HG03175 (cell line): ENCODE measurements around the gene GIMAP7.
"Not testable (repeated sequence)": the region's sequence is repeated elsewhere in the genome, so short reads cannot be mapped to it uniquely, and the experiment has no call there.

Experiments
- ATAC-seq: cut with Tn5 transposase; IDR thresholded peaks from one replicate; pipeline ENCODE4 v1.9.1; 2021; ENCODE audit warnings: mild to moderate bottlenecking, moderate library complexity; ENCODE audit not compliant: unreplicated experiment

GIMAP7 gene

DNA sequence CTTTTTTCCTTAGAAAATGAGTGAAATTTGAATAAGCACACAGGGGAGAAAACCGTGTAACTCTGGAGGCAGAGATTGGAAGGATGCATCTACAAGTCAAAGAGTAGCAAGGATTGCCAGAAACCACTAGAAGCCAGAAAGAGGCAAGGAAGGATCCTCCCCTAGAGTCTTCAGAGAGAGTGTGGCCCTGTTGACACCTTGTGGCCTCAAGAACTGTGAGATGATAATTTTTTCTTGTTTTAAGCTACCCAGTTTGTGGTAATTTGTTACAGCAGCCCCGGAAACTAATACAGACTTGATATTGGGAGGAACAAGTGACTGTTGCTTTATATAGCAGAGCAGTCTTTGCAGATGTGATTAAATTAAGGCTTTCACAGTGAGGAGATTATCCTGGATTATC, 3.6 kb upstream of the GIMAP7 start:
- no peak for ATAC-seq

DNA sequence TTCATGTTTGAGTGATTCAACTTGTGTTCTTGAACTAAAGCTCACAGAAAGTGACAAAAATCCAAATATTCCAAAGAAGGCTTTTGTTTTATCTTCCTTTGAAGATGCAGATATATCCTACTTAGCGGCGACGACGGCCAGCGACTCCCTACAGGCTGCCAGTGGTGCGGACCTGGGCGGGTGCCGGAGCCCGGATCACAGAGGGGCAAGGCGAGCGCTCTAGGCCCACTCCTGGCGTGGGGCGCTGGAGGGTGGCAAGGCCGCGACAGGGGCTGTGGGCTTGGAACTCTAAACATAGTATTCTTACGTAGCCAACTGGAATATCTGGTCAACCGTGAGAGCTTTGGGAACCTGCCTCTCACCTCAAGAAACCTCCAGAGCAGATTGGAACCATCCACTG, 914 bp upstream of the GIMAP7 start:
- no peak for ATAC-seq

DNA sequence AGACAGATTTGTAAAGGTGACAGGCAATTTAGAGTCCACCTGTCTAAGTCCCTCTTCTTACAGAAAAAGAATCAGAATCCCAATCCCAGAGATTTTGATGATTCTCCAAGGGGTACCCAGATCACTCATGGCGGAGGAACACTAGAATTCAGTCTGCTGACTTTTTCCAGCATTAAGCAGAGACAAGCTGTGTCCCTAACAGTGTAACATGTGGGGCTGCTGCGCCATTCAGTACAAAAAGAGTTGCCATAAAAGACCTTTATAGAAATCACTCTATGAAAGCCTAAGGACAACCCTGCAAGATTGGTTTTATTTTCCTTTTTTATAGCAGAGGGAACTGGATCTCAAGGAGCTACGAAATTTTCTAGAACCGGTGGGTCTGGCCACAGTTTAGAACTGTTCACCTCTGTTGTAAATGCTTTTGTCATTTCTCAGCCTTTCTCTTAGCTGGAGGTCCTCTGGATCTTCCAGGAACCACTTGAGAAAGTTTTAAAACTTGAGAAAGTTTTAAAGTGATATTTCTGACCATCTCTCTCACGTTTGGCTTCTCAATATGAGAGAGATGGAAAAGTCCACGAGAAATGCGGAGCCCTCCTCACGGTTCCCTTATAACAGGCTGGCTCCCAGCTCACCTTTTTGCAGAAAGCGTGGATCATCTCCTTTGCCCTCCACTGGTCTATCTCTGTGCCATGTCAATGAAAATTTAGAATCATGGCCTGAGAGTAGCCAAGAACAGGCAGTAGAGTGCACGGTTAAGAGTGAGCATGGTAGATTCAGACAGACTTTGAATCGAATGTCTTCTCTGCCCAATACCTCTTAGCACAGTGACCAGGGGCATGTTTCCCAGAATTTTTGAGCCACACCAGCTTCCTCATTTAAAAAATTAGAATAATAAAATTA, 826 bp downstream of the GIMAP7 start:
- no peak for ATAC-seq

DNA sequence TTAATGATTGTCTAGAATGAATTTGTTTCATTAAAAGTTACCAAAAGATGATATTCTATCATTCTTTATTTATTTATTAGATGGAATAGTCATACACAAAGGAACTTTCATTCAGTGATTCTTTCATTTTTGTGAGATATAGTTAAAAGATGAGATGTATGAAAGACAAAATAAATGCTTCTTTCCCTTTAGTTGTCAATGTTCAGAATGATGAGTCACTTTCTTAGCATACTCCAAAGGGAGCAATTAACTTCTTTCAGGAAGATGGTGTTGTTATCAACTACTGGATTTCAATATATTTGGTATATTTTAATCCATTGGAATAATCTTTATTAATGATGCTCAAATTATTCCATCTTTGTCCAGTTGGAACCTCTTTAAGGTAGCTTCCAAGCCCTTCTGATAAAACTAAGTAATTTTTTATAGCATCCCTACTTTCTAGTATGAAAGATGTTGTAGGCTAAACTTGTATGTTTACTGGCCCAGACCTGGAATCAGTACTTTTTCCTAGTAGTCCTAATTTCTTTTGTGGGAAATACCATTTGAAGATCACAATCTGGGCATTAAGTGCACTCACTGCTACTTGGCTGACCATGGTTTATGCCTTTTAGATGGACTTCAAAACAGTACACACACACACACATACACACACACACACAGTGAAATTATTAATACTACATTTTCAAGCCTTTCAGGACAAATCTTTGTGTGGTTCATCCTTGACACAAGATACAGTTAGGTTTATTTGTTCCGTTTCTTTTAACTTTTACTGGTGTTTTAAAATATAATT, 2.5 kb downstream of the GIMAP7 start:
- ATAC-seq, result no peak

DNA sequence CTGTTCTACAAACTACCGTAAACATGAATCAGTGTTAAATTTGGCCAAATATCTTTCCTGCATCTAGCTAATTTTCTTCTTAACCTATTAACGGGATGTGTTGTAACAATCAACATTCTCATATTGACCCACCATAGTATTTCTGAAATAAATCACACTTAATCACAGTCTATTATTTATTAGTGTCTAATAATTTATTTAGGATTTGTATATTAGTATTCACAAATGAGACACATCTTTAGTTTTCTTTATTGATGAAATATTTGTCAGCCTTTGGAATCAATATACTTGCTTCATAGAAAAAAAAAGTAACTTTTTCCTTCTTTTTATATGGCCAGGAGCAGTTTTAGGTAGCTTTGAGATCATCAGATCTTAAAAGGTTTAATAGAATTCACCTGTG, 4.6 kb downstream of the GIMAP7 start:
- ATAC-seq, result no peak

DNA sequence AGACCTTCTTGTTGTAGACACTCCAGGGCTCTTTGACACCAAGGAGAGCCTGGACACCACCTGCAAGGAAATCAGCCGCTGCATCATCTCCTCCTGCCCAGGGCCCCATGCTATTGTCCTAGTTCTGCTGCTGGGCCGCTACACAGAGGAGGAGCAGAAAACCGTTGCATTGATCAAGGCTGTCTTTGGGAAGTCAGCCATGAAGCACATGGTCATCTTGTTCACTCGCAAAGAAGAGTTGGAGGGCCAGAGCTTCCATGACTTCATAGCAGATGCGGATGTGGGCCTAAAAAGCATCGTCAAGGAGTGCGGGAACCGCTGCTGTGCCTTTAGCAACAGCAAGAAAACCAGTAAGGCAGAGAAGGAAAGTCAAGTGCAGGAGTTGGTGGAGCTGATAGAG, 5.5 kb downstream of the GIMAP7 start:
- no peak for ATAC-seq

DNA sequence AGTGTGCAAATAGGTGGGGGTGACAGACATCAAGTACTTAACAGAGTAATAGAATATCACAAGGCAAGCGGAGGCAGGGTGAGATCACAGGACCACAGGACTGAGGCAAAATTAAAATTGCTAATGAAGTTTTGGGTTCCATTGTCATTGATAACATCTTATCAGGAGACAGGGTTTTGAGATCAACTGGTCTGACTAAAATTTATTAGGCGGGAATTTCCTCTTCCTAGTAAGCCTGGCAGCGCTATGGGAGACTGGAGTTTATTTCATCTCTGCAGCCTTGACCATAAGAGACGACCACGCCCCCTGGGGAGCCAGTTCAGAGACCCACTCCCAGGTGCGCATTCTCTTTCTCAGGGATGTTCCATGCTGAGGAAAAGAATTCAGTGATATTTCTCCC, 8.3 kb downstream of the GIMAP7 start:
- not testable (repeated sequence) for ATAC-seq

DNA sequence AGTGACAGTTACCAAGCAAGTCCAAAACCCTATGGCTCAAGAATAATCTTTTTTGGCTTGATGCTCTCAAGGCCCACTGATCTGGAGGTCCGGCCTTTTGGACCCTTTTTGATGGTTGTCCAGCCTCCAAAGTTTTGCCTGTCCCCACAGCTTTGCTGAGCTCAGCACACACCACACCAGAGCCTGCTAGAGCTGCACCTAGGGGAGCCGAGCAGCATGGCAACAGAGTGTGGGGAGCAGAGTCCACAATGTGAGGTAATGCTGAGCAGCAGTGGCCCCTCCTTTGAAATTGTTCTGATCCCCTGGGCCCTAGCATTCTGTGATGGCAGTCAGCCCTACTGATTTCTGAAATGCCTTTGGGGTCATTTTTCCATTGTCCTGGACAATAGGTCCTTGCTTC, 9.3 kb downstream of the GIMAP7 start:
- ATAC-seq, result no peak

DNA sequence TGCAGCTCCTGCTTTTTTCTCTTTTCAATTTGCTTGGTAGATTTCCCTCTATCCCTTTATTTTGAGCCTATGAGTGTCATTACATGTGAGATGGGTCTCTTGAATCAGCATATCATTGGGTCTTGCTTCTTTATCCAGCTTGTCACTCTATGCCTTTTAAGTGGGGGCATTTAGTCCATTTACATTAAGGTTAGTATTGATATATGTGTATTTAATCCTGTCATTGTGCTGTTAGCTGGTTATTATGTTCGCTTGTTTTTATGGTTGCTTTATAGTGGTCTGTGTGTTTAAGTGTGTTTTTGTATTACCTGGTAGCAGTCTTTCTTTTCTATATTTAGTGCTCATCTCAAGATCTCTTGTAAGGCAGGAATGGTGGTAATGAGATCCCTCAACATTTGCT, 17.0 kb downstream of the GIMAP7 start:
- no peak for ATAC-seq

DNA sequence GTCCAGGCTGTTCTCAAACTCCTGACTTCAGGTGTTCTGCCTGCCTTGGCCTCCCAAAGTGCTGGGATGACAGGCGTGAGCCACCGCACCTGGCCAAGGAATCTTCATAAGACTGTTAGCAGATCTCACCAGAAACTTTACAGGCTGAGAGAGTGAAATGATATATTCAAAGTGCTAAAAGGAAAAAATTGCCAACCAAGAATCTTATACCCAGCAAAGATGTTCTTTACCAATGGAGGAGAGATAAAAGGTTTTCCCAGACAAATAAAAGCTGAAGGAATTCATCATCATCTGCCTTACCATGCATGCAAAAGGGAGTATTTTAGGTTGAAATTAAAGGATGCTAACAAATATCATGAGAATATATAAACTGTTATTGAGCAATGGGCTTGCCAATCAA, 23.6 kb downstream of the GIMAP7 start:
- ATAC-seq, result no peak

DNA sequence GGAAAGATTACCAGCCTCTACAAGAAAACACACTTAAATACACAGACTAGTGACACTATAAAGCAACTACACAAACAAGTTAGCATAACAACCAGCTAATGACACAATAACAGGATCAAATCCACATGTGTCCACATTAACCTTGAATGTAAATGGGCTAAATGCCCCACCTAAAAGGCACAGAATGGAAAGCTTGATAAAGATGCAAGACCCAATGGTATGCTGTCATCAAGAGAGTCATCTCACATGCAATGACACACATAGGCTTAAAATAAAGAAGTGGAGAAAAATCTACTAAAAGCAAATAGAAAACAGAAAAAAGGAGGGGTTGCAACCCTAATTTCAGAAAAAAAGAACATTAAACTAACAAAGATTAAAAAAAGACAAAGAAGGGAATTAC, 38.5 kb downstream of the GIMAP7 start:
- no peak for ATAC-seq

DNA sequence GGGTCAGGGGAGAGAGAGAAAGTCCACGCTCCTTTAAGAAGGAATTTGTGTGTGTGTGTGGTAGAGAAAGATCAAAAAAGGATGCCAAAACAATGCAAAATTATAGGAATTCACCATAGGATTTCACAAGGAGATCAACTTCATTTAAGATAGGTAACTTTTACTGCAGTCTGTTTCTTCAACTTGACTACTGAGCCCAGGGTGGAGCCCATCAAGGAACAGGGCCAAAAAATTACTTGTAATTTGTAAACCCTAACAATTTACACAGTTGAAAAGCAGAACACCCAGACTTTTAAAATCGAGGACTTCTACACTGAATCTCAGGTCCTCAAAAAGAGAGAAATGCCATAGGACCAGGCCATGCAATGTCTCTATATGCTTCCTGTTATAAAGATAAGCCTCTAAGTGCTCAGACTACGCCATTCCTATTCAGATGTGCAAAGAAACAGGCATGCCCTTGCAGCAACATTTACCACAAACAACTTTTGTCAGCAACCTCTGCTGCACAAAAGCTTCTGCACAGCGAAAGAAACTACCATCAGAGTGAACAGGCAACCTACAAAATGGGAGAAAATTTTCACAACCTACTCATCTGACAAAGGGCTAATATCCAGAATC, 42.0 kb downstream of the GIMAP7 start:
- no peak for ATAC-seq

DNA sequence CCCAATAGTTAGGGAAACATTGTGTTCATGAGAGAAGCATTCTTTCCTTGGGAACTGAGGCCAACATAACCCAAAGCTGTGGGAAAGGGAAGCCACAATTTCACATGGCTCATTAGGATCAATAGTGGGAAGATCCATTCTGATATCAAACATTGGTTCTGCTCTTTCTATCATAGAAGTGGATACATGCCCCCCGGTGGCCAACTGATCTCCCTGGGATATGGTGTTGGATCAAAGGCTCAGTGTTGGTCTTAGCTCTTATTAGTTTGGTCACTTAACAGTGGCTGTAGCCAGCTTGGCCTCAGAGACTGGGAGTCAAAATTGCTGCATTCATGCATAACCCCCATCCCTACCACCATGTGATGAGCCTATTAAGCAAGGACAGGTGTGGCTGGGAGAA, 45.8 kb downstream of the GIMAP7 start:
- ATAC-seq, result no peak

DNA sequence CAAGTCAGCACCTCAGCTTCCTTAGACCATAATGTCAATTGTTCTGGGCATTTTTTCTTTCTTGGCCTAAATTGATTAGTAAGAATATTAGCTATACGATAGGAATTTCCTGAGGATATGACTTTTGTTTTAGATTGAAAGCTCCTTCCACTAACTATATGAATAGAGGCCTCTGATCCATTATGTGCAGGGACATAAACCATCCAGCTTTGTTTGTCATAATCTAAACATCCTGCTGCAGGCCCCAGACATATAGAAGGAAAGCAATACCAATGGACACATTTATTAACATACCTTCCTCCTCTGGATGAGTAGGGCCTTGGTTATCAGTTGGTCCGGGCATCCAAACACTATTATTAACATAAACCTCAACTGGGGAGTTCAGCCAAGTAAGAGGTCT, 48.2 kb downstream of the GIMAP7 start:
- ATAC-seq, result no peak

DNA sequence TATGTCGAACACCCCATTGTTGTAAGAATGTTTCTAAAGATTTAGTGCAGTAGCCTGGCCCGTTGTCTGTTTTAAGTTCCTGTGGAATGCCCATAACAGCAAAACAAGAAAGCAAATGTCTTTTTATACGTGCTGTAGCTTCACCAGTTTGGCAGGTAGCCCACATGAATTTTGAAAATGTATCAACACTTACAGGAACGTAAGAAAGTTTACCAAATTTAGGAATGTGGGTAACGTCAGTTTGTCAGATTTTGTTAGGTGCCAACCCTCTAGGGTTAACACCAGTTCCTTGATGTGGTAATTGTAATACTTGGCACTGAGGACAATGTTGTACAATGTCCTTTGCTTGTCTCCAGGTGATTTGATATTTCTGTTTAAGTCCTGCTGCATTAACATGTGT, 49.3 kb downstream of the GIMAP7 start:
- no peak for ATAC-seq

DNA sequence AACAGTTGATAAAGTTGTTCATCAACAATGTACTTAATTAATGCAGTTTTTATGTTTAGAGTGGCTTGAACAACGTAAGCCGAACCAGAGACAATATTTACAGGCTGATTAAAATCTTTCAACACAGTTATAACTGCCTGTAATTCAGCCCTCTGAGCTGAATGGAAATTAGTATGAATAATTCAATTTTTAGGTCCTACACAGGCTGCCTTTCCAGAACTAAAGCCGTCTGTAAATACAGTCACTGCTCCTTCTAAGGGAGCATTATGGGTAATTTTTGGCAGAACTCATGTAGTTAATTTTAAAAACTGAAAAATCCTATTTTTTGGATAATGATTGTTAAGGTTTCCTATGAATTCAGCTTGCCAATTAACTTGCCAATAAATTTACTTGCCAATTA, 49.9 kb downstream of the GIMAP7 start:
- no peak for ATAC-seq

DNA sequence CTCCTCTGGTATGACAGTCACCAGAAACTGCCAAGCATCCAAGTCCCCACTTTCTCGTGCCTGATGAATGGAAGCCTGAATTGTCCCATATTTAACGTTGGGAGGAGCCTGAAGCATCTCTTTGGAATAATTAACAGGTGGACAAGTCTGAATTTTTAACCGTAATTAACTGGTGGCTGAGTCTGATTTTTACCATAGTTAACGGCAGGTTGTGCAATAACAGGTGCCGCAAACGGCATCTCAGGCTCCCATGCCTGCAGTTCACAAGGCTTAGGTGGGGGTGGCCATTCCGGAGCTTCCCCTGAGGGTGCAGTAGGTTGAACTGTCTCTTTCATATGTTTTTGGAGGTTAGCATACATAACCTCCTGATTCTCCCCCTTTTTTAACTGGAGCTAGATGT, 50.6 kb downstream of the GIMAP7 start:
- ATAC-seq, result no peak

DNA sequence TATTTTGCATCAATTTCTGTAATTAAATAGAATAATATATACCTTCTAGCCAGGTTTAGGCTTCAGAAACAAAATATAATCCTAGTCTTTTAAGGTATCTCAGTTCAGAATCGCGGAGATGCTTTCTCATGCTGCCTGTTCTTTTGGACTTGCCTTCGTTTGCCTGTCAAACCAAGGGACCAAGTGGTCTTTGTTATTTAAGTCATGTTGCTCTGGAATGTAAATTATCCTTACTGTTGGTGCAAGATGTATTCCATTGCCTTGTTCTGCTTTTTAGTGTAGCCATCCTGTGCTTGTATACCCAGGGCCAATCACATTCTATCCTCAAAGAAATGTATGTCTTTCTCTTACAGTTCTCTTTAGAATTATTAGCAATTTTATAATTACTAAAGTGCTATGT, 51.5 kb downstream of the GIMAP7 start:
- no peak for ATAC-seq

DNA sequence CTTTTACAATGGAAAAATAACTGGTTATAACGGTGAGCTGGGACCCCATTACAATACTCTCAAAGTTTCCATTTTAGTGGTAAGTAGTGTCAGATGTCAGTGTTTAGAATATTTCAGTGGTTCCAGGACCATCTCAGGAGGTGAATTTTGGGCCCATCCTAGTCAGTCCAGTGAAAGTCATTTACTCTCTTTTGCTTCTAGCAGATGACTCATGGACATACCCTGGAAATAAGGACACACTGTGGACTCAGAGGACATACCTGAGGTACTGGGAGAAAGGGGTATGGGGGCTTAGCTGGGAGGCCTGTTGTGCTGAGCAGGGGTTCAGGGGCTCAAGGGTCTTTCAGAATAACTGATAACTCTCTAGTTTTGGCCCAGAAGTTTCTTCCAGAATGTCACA, 51.9 kb downstream of the GIMAP7 start:
- no peak for ATAC-seq

DNA sequence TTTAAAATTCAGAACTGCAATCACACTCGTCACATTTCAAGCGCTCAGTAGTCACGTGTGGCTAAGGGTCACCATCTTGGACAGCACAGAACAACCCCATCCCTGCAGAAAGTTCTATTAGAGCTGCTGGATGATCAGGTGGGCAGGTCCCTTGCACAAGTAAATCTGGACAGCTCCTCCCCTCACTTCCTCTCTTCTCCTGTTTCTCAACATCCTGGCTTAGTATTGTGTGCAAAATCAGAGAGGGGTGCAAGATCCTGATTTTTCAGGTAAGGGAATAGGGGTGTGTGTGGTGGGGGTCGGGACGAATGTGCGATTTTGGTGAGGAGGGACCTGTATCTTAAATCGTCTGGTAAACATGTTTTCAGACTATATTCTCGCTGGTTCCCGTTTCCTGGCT, 52.5 kb downstream of the GIMAP7 start, which contains the start of gene GIMAP4:
Gene GIMAP4 (plus strand): TSS at position 222 of the 400 bp plus-strand sequence. CDS start 2,512 bp downstream, outside the sequence.
- no peak for ATAC-seq

DNA sequence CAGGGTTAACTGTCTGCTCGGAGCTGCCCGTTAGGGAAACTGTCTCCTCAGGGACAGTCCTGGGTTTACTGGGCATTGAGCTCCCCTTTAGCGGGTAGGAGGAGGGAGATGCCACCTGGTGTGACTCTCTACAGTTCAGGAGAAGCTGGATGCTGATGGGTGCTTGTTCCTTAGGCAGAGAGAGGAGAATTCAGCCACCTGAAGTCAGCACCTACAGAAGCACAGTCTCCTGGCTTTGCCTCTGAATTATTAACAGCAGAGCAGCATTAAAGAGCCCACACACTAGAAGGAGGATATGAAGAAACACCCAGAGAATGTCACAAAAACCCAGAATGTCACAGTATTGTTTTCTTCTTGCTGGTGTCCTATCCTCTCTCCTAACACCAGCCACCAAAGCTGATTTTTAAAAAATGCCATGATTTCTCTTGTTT, 53.2 kb downstream of the GIMAP7 start:
- ATAC-seq, result no peak

DNA sequence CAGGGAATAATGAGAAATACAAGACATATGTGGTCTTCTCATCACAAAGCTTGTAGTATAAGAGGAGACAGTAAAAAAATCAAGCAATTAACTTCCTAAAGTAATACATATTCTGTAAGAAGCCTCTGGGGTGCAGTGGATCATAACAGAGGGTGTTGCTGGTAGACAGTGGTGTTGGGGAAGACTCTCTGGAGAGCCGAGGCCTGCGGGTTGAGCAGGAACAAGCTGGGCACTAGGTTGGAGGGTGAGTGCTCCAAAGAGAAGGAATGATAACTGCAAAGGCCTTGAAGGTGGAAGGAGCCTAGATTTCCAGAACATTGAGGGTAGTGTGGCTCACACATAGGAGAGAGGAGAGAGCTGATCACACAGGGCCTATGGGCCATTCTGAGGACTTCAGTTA, 54.0 kb downstream of the GIMAP7 start:
- no peak for ATAC-seq
